ENCODE results near the gene HAUS5.

- TF ChIP-seq, protein P1, sequence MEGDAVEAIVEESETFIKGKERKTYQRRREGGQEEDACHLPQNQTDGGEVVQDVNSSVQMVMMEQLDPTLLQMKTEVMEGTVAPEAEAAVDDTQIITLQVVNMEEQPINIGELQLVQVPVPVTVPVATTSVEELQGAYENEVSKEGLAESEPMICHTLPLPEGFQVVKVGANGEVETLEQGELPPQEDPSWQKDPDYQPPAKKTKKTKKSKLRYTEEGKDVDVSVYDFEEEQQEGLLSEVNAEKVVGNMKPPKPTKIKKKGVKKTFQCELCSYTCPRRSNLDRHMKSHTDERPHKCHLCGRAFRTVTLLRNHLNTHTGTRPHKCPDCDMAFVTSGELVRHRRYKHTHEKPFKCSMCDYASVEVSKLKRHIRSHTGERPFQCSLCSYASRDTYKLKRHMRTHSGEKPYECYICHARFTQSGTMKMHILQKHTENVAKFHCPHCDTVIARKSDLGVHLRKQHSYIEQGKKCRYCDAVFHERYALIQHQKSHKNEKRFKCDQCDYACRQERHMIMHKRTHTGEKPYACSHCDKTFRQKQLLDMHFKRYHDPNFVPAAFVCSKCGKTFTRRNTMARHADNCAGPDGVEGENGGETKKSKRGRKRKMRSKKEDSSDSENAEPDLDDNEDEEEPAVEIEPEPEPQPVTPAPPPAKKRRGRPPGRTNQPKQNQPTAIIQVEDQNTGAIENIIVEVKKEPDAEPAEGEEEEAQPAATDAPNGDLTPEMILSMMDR (IDR thresholded peaks at IDR 0.05; ENCODE audit: low read depth, low read length) = no peak
- TF ChIP-seq, protein P2, sequence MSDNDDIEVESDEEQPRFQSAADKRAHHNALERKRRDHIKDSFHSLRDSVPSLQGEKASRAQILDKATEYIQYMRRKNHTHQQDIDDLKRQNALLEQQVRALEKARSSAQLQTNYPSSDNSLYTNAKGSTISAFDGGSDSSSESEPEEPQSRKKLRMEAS (IDR thresholded peaks at IDR 0.05; ENCODE audit: low read depth, low read length) = no peak
- TF ChIP-seq POLR2A (IDR thresholded peaks at IDR 0.05; ENCODE audit: extremely low read depth, insufficient read length) (no peak), MYC (IDR thresholded peaks at IDR 0.05; ENCODE audit: low read depth, low read length) (no peak)
Measured at GRCh38 chr19:35587321-35587720, 25.2 kb upstream of the HAUS5 start.

Measured in NB4 (cell line).